NB4 (cell line): ENCODE results near the gene HSPBP1.

Source experiments
- DNase-seq: peaks from one replicate; pipeline ENCODE4 v3.0.0; 2010; ENCODE audit warnings: low read depth
- H3K4me3 ChIP-seq: one replicate; pipeline ENCODE4 v1.5.1; 2011; ENCODE audit warnings: mild to moderate bottlenecking, low read depth, low read length, moderate library complexity
- MYC ChIP-seq: IDR thresholded peaks from 2 replicates; pipeline ENCODE4 v1.6.1; 2011; ENCODE audit warnings: low read depth, low read length
- POLR2A ChIP-seq: IDR thresholded peaks from 2 replicates; pipeline ENCODE4 v1.6.1; 2011; ENCODE audit warnings: mild to moderate bottlenecking; ENCODE audit not compliant: insufficient read length; ENCODE audit errors: extremely low read depth
- TF ChIP-seq, protein P1 (sequence below): IDR thresholded peaks from one replicate; pipeline ENCODE4 v1.5.1; 2012; ENCODE audit warnings: low read depth, low read length
- TF ChIP-seq, protein P2 (sequence below): IDR thresholded peaks from 2 replicates; pipeline ENCODE4 v1.6.1; 2011; ENCODE audit warnings: low read depth, low read length

Gene HSPBP1

DNA sequence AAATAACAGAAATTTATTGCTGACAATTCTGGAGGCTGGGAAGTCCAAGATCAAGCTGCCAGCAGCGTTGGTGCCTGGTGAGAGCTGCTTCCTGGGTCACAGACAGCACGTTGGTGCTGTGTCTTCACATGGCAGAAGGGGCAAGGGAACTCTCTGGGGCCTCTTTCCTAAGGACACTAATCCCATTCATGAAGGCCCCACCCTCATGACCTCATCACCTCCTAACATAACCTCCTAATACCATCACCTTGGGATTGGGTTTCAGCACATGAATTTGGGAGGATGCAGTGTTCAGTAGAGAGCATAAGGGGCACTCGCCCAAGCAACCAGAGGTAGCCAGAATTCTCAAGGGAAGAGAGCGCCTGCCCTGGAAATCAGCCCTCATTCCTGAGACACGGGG, 29.5 kb upstream of the HSPBP1 start:
- TF ChIP-seq, protein P1, sequence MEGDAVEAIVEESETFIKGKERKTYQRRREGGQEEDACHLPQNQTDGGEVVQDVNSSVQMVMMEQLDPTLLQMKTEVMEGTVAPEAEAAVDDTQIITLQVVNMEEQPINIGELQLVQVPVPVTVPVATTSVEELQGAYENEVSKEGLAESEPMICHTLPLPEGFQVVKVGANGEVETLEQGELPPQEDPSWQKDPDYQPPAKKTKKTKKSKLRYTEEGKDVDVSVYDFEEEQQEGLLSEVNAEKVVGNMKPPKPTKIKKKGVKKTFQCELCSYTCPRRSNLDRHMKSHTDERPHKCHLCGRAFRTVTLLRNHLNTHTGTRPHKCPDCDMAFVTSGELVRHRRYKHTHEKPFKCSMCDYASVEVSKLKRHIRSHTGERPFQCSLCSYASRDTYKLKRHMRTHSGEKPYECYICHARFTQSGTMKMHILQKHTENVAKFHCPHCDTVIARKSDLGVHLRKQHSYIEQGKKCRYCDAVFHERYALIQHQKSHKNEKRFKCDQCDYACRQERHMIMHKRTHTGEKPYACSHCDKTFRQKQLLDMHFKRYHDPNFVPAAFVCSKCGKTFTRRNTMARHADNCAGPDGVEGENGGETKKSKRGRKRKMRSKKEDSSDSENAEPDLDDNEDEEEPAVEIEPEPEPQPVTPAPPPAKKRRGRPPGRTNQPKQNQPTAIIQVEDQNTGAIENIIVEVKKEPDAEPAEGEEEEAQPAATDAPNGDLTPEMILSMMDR = no peak
- TF ChIP-seq MYC = no peak
- TF ChIP-seq, protein P2, sequence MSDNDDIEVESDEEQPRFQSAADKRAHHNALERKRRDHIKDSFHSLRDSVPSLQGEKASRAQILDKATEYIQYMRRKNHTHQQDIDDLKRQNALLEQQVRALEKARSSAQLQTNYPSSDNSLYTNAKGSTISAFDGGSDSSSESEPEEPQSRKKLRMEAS = no peak
- TF ChIP-seq POLR2A = no peak
- no peak overlapping the region for H3K4me3 ChIP-seq
- DNase-seq = no peak

DNA sequence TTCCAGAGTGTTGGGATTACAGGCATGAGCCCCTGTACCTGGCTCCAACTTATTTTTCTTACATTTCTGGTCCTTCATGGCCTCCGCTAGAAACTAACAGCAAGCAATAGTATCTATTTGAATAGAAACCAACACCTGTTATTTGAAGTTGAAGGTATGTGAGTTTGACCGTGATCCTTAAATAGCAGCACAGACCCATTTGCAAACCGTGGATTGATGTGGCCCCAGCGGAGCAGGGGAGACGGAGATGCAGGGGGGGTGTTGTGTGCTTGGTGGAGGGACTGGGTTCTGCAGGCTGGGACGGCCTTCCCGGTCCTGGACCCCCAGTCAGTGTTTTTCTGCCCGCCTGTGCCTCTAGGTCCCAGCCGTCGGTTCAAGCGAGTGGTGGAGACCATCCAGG, 28.4 kb upstream of the HSPBP1 start:
- TF ChIP-seq, protein P1 = no peak
- no peak for TF ChIP-seq MYC
- TF ChIP-seq, protein P2 = no peak
- TF ChIP-seq POLR2A = no peak
- DNase-seq = no peak
- H3K4me3 ChIP-seq = no peak overlapping the region

DNA sequence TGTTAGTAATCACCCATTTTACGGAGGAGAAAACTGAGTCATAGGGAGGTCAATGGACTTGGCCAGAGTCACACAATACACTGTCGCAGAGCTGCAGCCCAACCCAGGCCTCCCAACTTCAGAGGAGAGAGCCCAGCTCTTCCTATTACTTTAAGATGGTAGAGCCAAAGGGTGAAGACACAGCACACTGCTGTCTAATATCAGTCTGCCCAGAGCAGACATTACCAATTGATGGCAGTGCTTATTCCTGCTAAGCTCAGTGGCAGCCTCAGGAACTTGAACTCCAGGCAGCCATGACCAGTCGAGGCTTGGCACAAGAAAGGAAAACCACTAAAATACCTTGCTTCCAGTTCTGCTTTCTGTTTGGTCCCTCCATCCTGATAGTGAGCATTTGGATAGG, 26.8 kb upstream of the HSPBP1 start:
- TF ChIP-seq MYC (no peak), POLR2A (no peak)
- TF ChIP-seq, protein P2 = no peak
- TF ChIP-seq, protein P1 = no peak
- no peak overlapping the region for H3K4me3 ChIP-seq
- no peak for DNase-seq

DNA sequence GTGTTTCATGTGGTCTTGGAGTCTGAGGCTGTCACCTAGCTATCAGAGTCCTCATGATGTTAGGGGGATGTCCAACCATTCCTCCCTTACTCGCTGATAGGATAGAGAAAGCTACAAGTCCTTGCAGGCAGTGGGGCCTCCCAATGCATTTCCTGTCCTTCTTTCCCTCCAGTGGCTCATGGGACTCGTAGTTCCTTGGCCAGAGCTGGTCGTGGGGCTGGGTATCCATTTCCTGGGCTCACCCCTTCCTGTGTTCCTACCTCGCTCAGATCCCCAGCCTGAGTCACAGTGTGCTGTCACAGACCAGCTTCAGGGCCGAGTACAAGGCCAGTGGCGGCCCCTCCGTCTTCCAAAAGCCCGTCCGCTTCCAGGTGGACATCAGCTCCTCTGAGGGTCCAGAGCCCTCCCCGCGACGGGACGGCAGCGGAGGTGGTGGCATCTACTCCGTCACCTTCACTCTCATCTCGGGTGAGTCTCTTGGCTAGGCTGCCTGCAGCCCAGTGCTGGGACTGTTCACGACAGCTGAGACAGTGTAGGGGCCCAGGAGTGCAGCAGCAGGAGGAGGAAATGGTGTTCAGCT, 26.2 kb upstream of the HSPBP1 start:
- peak; percentile 47 for DNase-seq
- no peak overlapping the region for H3K4me3 ChIP-seq
- TF ChIP-seq, protein P1 = no peak
- TF ChIP-seq MYC (no peak), POLR2A (no peak)
- TF ChIP-seq, protein P2 = no peak

DNA sequence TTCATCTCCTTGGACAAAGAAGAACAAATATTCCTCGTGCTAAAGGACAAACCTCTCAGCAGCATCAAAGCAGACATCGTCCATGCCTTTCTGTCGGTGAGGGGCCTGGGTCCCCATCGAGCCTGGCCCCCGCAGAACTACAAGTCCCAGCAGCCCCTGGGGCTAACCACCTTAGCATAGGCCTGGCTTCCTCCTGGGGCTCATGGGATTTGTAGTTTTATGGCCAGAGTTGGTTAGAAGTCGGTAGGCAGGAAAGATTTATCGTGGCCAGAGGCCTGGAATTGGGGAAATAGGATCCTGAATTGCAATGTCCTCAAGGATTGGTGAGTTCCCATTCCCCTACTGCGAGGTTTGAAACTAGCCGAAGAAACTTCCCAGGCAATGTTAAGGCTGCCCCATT, 25.6 kb upstream of the HSPBP1 start:
- TF ChIP-seq MYC = peak; percentile 32; the same call in 1 of the 2 replicates
- TF ChIP-seq, protein P2 = no peak
- H3K4me3 ChIP-seq = no peak overlapping the region
- peak; percentile 57 for DNase-seq

DNA sequence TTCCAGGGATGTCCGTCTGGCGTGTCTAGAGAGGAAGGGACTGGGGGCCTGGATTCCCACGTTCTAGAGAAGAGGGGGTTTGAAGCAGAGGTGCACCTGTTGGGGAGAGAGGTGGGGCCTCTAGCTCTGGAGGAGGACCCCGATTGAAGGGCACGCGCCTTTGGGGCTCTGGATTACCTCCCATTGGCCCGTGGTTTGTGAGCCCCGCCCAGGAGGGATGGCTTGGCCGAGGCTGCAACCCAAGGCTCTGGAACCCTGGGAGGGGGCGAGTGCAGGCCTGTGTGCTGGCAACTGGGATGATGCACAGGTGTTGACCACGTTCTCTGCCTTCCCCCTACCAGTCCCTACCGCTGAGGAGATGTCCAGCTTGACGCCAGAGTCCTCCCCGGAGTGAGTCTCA, 25.1 kb upstream of the HSPBP1 start:
- no peak for DNase-seq
- H3K4me3 ChIP-seq = no peak overlapping the region
- TF ChIP-seq MYC (no peak), POLR2A (no peak)
- TF ChIP-seq, protein P1 = no peak
